GM18868 (cell line): ENCODE data around the gene COL26A1.
"Not testable (repeated sequence)": the region's sequence is repeated elsewhere in the genome, so short reads cannot be mapped to it uniquely, and the experiment has no call there.

Experiments
- ATAC-seq: cut with Tn5 transposase; IDR thresholded peaks from one replicate; pipeline ENCODE4 v1.9.1; 2021; ENCODE audit warnings: mild to moderate bottlenecking, moderate library complexity; ENCODE audit not compliant: unreplicated experiment

Gene COL26A1

GRCh38 chr7:101362334-101363195, at the start of gene COL26A1:
COL26A1 (plus strand) TSS chr7:101362875; CDS start chr7:101363033, 158 bp downstream.
- no peak for ATAC-seq

GRCh38 chr7:101315336-101315735, 47.3 kb upstream of the COL26A1 start:
- ATAC-seq: no peak

DNA sequence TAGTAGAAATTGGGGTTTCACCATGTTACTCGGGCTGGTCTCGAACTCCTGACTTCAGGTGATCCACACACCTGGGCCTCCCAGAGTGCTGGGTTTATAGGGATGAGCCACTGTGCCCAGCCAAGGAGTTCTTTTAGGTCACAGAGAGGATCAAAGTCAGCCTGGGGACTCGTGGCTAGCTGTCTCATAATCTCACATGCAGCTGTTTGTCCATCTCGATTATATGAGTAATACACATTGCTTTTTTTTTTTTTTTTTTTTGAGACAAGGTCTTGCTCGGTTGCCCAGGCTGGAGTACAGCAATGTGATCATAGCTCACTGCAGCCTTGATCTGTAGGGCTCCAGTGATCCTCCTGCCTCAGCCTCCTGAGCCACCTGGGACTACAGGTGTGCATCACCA, 43.3 kb upstream of the COL26A1 start:
- ATAC-seq: no peak

- ATAC-seq: peak; percentile 98
Measured at GRCh38 chr7:101321491-101322401, 40.9 kb upstream of the COL26A1 start, which contains the start of gene IFT22. IFT22 (minus strand) TSS chr7:101321812; CDS start chr7:101321709, 103 bp downstream.

DNA sequence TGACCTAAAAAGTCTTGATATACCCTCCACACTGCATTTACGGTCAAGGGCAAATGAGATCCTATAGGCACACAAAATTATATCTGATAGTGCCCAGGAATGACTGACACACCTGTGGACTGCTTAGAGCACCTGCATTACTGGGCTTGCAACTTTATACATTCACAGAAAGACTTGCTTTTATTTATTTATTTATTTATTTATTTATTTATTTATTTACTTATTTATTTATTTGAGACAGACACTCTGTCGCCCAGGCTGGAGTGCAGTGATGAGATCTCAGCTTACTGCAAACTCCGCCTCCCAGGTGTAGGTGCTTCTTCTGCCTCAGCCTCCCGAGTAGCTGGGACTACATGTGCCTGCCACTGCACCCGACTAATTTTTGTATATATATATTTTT, 34.5 kb upstream of the COL26A1 start:
- ATAC-seq: no peak

DNA sequence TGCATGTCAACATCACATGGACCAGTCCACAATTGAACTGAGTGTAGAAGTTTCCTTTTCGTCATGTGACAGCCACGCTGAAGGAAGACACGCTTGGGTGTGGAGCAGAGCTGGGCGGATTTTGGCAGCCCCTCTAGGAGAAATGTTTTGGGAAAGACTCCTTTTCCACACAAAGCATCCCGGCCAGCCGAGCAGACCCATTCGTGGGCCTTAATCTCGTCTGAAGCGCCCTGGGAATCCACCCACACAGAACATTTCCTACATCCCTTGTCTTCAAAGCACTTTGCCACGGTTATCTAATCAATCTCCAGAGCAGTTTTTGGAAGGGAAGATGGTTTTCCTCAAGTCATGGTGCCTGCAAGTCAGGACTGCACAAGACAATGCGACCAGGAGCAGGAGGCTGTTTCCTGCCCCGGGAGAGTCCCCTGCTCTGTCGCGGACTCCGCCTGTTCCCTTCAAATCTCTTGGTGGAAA, 32.6 kb upstream of the COL26A1 start:
- ATAC-seq: no peak

- no peak for ATAC-seq
Measured at GRCh38 chr7:101332026-101332425, 30.6 kb upstream of the COL26A1 start.

DNA sequence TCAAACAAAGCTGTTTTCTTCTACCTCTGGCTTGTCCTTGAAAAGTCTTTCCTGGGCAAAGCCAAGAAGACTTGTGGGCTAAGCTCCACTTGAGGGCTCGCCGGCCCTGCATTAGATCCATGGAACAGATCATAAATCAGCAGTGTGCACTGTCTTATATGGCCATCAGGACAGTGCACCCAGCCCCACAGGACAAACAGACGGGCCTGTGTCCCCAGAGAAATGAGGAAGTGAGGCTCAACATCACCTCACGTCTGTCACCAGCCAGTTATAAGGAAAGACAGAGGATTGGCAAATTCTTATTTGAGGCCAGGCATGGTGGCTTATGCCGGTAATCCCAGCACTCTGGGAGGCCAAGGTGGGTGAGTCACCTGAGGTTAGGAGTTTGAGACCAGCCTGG, 28.8 kb upstream of the COL26A1 start:
- ATAC-seq: no peak

DNA sequence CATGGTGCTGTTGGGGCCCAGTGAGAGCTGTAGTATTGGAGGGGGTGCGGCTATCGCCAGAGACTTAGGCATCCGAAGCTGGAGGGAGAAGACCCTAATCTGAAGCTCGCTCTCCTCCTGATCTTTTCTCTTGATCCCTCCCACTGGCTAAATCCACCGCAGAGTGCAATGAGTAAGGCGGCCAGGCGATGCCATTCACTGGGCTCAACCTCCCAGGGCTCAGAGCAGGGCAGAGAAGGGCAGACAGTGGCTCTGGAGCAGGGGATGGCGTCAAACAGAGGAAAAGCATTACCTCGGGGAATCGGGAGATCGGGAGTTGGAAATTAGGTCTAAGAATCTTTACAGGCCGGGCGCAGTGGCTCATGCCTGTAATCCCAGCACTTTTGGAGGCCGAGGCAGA, 22.3 kb upstream of the COL26A1 start:
- ATAC-seq: no peak

- no peak for ATAC-seq
Measured at GRCh38 chr7:101342892-101343291, 19.8 kb upstream of the COL26A1 start.

DNA sequence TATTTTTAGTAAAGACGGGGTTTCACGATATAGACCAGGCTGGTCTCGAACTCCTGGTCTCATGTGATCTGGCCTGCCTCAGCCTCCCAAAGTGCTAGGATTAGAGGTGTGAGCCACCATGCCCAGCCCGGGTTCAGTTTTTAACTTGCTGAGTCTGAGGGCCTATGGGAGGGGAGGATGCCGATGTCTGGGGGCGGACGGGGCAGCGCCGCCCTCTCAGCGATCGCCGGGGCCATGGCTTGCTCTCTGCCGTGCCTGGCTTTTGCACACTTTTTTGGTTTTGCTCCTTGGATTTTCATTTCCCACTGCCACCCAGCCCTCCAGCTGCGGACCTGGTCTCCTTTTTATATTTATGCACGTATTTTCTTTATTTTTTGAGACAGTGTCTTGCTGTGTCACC, 15.2 kb upstream of the COL26A1 start:
- no peak for ATAC-seq

GRCh38 chr7:101348456-101349067, 14.1 kb upstream of the COL26A1 start:
- ATAC-seq: not testable (repeated sequence)

DNA sequence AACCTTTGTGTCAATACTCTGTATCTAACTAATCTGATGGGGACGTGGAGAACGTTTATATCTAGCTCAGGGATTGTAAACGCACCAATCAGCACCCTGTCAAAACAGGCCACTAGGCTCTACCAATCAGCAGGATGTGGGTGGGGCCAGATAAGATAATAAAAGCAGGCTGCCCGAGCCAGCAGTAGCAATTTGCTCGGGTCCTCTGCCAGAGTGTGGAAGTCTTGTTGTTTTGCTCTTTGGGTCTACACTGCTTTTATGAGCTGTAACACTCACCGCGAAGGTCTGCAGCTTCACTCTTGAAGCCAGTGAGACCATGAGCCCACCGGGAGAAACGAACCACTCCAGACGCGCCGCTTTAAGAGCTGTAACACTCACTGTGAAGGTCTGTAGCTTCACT, 13.4 kb upstream of the COL26A1 start:
- ATAC-seq: not testable (repeated sequence)

DNA sequence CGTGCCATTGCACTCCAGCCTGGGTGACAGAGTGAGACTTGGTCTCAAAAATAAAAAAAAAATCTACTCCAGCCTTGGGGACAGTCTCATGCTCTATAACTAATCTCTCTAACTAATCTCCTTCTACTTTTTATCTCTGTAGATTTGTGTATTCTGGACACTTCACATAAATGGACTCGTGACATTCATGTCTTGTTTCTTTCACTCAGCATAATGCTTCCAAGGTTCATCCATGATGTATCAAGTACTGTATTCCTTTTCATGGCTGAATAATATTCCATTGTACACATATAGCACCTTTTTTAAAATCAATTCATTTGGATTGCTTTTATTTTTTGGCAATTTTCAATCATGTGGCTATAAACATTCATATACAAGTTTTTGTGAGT, 9.8 kb upstream of the COL26A1 start:
- ATAC-seq: no peak

DNA sequence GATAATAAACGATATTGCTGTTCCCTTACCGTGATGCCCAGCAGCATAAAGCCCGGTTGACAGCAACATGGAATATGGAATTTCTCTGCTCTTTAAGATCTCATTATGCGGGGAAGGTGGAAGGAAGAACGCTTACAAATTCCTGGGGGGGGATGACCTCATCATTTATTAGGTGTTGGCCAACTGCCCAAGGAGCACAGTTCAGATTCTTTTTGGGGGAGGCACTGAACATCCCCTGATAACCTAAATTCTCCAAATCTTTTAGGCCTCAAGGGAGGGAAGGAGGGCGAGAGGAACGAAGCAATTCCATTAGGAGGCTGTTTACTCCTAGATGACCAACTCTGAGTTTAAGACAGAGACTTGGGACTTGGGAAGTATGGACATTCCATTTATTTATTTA, 5.2 kb upstream of the COL26A1 start:
- no peak for ATAC-seq

DNA sequence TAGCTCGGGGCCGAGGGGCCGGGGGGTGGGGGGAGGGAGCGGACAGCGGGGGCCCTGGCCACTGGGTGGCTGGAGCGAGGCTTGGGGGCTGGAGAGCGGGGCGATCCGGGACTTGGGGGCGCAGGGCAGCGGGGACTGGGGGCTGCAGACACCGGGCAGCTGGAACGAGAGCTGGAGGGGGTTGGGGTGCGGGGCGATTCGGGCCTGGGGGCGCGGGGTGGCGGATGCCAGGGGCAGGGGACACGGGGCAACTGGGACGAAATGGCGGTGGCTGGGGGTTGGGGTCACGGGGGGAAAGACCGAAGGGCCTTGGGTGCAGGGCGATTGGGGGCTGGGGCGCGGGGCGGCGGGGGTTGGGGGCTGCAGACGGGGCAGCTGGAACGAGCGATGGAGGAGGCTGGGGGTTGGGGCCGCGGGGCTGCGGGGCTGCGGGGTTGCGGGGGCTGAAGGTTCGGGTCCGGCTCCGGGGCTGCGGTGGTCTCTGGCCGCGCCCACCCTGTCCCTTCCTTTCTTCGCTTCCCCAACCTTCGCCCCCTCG, 590 bp downstream of the COL26A1 start:
- ATAC-seq: no peak

DNA sequence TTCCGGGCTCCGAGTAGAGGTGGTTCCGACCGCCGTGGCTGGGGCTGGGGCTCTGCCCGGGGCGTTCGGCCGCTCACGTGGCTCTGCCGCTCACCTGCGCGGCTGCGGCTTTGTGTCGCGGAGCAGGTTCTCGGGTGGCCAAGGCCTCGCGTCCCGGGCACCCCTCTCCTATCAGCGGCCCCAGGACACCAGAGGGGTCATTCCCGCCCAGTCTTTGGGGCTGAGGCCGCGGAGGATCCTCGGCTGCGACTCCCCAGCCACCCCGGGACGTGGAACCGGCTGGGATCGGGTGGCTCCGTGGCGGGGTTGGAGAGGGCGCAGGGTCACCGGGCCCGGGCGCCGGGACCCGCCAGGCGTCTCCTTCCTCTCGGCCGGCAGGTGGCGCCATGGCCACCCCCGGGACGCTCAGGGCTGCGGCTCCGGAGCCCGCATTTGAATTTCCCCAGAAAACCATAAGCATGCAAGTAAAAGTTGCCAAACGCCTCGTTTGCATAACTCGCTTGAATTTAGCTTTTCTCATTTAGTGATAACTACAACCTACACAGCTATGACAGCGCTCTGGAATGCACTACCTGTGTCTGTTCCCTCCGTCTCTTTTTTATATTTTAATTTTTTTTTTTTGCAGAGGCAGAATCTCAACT, 1.2 kb downstream of the COL26A1 start:
- ATAC-seq: no peak

- no peak for ATAC-seq
Measured at GRCh38 chr7:101365956-101366355, 3.3 kb downstream of the COL26A1 start.

- ATAC-seq: no peak
Measured at GRCh38 chr7:101367676-101368075, 5.0 kb downstream of the COL26A1 start.

DNA sequence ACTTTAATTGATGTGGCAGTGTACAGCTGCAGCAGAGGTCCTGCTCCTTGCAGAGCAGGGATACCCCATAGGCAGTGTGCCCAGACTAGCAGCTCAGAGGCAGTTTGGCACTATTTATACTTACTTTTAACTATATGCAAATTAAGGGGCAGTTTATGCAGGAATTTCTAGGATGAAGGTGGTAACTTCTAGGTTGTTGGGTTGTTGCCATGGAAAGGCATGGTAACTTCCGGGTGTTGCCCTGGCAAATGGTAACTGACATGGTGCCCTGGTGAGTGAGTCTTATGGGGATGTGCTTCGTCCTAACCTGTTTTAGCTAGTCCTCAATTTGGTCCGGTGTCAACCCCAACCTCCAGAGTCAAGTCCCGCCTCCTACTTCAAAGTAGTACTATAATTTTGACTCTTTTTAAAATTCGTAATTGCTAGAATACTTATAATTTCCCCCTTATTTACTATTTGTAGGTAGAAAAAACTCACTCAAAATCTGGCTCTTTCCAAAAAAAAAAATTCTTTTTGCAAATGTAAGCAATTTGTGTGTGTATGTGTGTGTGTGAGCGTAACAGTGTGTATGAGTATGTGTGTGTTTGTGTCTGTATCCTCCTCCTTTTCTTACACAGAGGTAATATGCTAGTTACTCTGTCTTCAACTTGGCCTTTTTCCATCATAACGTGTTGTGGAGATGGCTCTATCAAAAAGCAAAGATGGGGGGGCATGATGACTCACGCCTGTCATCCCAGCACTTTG, 5.9 kb downstream of the COL26A1 start:
- ATAC-seq: no peak
